HG02852 (cell line): Measurements from ENCODE around the gene CTTNBP2.
A peak's percentile ranks its signal among the peaks of the same experiment; 100 is the strongest.

Source experiments
- ATAC-seq: cut with Tn5 transposase; IDR thresholded peaks from one replicate; pipeline ENCODE4 v1.9.1; 2021; ENCODE audit warnings: mild to moderate bottlenecking, moderate library complexity; ENCODE audit not compliant: unreplicated experiment

Gene CTTNBP2

DNA sequence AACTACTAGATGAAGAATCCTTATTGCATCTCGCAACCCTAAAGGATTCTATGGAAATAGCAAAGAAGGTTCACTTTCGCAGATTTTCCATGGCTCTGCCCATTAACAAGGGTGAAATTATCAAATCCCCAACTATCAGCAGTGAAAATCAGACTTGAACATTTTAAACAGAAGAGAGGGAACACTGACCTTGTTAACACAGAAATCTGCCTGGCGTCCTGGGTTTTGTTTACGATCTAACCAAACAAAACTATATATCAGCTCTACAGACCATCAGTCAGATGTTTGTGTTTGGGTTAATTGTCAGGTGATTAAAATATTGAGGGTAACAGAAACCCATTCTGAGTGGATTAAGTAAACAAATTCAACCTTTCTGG is 1.9 kb downstream of the CTTNBP2 start:
- no peak for ATAC-seq

- no peak for ATAC-seq
Observed at GRCh38 chr7:117870448-117871130, 2.7 kb downstream of the CTTNBP2 start.

- ATAC-seq = no peak
Observed at GRCh38 chr7:117869374-117869773, 3.9 kb downstream of the CTTNBP2 start.

- no peak for ATAC-seq
Observed at GRCh38 chr7:117863618-117864017, 9.6 kb downstream of the CTTNBP2 start.

DNA sequence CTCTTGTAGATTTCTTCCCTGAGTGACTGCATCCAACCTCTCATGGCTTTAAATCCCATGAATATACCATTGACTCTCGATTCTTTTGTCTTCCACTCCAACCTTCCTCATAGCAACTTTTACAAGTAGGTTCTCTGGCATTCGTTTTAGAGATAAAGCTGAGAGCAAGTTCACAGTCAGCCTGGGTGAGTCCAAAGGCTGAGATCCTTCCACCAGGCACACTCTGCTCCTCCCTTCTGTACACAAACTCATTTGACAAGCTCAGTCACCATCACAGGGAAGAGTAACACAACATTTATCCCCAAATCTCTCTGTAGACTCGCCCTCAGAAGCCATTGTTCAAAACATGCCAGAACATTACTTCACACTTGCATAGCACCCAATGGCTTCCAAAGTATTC is 10.9 kb downstream of the CTTNBP2 start:
- no peak for ATAC-seq

- no peak for ATAC-seq
Observed at GRCh38 chr7:117859246-117859812, 13.9 kb downstream of the CTTNBP2 start.

DNA sequence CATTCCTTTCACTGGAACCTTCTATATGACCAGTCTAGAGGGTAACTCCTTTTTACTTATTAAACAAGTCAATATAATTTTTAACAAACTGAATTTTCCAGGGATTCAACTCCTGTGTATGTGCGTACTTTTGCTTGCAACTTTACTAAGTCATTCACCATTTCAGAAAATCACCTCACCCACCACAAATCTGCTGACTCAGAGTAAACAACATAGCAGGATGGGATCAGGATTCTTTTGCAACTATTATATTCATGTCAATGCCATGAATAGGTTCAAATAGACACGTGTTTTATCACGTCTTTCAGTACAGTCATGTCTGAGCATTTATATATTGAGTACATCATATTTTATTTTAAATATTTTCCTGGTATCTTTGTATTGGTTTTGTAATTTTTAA is 14.5 kb downstream of the CTTNBP2 start:
- ATAC-seq = no peak

DNA sequence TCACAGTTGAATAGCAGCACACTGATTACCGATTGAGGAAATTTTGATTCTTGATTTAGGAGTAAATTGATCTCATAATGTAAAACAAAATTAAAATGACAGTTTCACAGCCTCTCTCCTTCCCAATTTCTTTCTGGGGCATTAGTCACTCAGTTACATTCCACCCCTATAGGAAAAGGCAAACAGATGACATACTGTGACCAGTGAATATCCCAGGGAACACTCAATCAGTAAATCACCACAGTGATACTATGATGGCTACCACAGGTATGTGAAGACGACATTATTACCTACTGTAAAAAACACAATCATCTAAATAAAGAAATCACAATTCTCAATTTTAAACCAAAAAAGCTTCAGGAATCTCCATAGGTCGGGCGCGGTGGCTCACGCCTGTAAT is 15.5 kb downstream of the CTTNBP2 start:
- ATAC-seq = no peak

DNA sequence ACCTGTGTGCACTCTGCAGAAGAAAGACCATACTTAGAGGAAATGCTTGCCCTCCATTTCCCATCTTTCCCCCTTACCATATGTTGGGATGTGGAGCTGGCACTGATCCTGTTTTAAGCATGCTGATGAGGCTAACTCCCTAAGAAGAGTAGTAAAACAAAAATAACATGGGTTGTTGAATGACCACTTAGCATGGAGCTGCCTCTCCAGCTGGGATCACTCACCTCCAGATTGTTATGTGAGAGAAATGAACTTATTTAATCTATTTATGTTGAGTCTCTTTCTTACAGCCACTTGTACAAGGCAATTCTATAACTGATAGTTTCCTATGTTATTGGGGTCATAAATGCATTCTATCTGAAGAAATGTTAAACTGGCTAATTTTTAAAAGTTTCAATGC is 17.0 kb downstream of the CTTNBP2 start:
- no peak for ATAC-seq

- ATAC-seq = no peak
Observed at GRCh38 chr7:117854186-117854585, 19.1 kb downstream of the CTTNBP2 start.

DNA sequence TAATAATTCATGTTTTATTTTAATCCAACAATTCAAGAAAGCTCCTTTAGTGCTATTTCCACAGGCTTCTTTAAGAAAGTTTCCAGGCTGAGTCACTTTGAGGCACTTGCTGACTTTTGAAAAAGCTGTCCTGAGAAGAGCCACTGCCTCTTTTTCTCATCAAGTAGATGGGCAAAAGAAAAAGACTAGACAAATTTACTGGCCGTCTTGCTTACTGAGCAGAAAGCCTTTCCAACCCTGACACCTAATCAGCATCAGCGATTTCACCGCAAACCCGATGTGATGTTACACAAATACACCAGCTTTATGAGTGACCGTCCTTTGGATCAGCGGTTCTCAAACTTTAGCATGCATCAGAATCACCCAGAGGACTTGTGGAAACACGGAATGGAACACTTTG is 24.3 kb downstream of the CTTNBP2 start:
- ATAC-seq = no peak

- no peak for ATAC-seq
Observed at GRCh38 chr7:117844678-117845077, 28.6 kb downstream of the CTTNBP2 start.

DNA sequence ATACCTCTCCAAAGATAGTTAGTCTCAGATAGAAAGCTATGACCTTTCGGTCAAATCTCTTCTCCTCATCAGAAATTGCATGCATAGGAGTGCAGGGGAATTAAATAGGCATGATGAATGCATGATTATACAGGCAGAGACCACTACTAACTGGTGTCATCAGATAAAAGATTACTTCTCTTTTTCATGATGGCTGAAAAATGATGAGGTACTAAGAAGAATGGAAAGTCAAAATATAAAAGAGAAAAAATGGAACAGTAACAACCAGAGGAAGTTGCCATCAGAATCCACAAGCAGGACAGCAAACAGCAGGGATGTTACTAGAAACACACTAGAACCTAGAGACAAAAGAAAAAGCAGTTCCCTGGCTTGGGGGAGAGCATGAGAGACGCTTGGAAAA is 31.6 kb downstream of the CTTNBP2 start:
- ATAC-seq = no peak

- ATAC-seq = no peak
Observed at GRCh38 chr7:117841011-117841410, 32.2 kb downstream of the CTTNBP2 start.

DNA sequence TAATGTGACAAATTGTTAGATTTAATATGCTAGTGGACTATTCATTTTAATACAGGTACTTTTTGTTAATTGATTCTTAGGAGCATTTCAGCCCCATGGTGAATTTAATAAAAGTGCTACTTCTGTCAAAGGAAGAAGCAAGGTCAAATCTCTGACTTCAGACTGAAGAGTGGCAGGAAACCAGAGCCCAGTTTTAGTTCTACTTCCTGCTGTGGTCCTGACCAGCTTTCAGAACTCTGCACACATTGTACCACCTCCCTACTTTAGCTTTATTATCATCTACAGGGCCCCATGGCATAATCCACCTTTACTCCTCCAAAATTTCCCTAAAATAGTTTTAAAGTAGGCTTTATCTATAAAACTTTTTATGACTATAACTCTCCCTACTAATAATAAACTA is 33.7 kb downstream of the CTTNBP2 start:
- ATAC-seq = peak; percentile 54

DNA sequence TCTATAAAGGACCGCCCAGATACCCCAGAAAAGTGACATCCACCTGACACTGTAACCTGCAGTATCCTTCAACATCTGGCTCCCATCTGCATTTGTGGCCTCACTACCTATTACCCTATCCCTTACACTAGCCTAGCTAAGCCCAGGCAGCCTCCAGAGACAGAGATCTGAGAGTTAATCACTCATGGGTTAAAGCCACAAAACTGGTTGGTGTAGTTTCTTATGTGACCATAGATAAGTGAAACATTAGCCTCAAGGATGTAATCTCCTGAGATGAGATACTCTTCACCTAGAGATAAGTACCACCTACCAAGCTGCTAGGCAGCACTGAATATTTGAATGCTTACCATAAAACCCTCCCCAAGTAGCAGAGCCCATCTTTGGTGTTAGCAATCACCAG is 35.4 kb downstream of the CTTNBP2 start:
- peak; percentile 75 for ATAC-seq

- ATAC-seq = no peak
Observed at GRCh38 chr7:117835016-117835664, 38.1 kb downstream of the CTTNBP2 start.

GRCh38 chr7:117830422-117830954 is 42.8 kb downstream of the CTTNBP2 start:
- no peak for ATAC-seq

GRCh38 chr7:117829450-117830117 is 43.7 kb downstream of the CTTNBP2 start:
- ATAC-seq = no peak

DNA sequence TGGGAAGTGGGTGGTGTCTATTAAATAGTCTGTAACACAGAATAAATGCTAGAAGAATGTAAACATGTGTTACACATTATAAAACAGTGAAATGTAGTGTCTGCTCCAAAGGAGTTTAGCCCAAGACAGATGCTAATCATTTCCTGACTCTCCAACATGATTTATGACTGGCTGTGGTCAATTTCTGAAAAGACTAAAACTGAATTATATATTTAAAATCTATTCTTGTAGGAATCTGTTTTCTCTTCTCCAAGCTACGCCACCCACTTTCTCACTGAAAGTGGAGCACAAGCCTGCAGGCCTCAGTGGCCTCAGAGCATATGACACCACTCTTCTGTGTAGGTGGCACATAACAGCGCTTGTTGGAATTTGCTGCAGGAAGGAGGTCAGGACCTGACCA is 44.4 kb downstream of the CTTNBP2 start:
- ATAC-seq = no peak

GRCh38 chr7:117827862-117828261 is 45.4 kb downstream of the CTTNBP2 start:
- ATAC-seq = no peak

DNA sequence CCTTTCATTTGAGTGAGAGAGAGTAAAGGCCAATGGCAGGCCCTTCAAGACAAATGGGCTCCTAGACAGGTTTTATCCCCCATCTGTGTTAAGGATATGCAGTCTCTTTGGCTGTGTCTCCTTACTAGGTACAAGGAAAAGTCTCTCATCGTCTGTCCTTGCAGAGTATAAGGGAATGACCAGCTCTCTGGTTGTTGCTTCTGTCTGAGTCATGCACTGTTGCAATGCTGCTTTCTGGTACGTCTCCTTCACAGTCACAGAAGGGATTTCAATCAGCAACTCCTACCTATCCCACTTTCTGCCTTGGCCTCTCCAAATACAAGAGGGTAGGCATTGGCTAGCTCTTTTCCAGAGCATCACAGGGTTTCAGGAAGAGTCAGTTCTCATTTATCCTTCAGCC is 48.1 kb downstream of the CTTNBP2 start:
- no peak for ATAC-seq
